Stomach (tissue), 9 donors: Measurements from ENCODE around the gene PRKD1. TPM values are rescaled to one million over a fixed set of nuclear protein-coding genes. Genes with fewer than 3 reads are reported as not detected.

Source experiments
- DNase-seq, 2 donors: peaks; one replicate each; pipeline versions ENCODE4 v3.0.0 to v3.0.0-alpha.2; 2013 to 2019
- H3K27ac ChIP-seq, 5 donors: fragments of 200-600 bp in 4 of 5; sonication (generic) in 4 of 5; one replicate each; pipeline ENCODE4 v1.5.1; 2013 to 2019; ENCODE audit warnings: mild to moderate bottlenecking in 1 of 5, moderate library complexity in 1 of 5
- H3K27me3 ChIP-seq, 3 donors: fragments of 200-600 bp; sonication (generic); one replicate each; pipeline ENCODE4 v1.5.1; 2017 to 2019; ENCODE audit warnings: mixed run types in 1 of 3
- H3K36me3 ChIP-seq, 4 donors: fragments of 200-600 bp; sonication (generic); 1 replicate in 3 of 4; 2 replicates in 1 of 4; pipeline ENCODE4 v1.5.1; 2016 to 2019
- H3K4me1 ChIP-seq, 4 donors: fragments of 200-600 bp; sonication (generic); one replicate each; pipeline ENCODE4 v1.5.1; 2016 to 2019
- H3K4me3 ChIP-seq, 4 donors: fragments of 200-600 bp; sonication (generic) in 3 of 4; one replicate each; pipeline ENCODE4 v1.5.1; 2016 to 2019; ENCODE audit warnings: mild to moderate bottlenecking in 1 of 4
- H3K9me3 ChIP-seq, 4 donors: fragments of 200-600 bp; sonication (generic); one replicate each; pipeline ENCODE4 v1.5.1; 2016 to 2019
- EP300 ChIP-seq: sonication (generic); formaldehyde crosslinking; IDR thresholded peaks from one replicate; pipeline ENCODE4 v1.6.1; 2017; ENCODE audit warnings: antibody characterized with exemption
- POLR2A ChIP-seq, 4 donors: fragments of 450-650 bp; IDR thresholded peaks; one replicate each; pipeline ENCODE4 v1.6.1; 2016; ENCODE audit warnings: antibody characterized with exemption in 4 of 4, control low read depth in 2 of 4, mild to moderate bottlenecking in 1 of 4, moderate library complexity in 1 of 4
- POLR2AphosphoS5 ChIP-seq, 3 donors: sonication (generic); formaldehyde crosslinking; IDR thresholded peaks; one replicate each; pipeline ENCODE4 v1.6.1; 2016; ENCODE audit warnings: antibody characterized with exemption in 3 of 3
- WGBS, 5 donors: extraction: QIAGEN DNeasy Blood & Tissue Kit in 3 of 5; methylation state at CpG; one replicate each; pipeline versions ENCODE4 v1.1.5 to v1.1.7; 2013 to 2018; 5-methylcytosine and 5-hydroxymethylcytosine counted together
- intact Hi-C: fragments of 100-400 bp; cut with DNase I; formaldehyde crosslinking; loops from one replicate; pipeline ENCODE4 v1.15.1; 2023; ENCODE audit warnings: low total_unique reads
- polyA plus RNA-seq, 3 donors: library from polyadenylated mRNA; stranded (reverse); fragments of 200-250 nt; gene quantifications; one replicate each; pipeline ENCODE4 v1.2.3, GENCODE V29; 2013
- total RNA-seq, 5 donors: library from RNA; depleted of rRNA; stranded (reverse); fragments of >200 nt; gene quantifications; one replicate each; pipeline versions ENCODE4 v1.1.0 to v1.2.3, GENCODE V29; 2014 to 2016
- TF ChIP-seq, protein P1 (sequence below), 7 experiments: fragments of 450-650 bp in 4 of 7; fragments of 200-600 bp in 3 of 7; sonication (generic) in 3 of 7; IDR thresholded peaks; one replicate each; pipeline ENCODE4 v1.5.1; 2016 to 2019; ENCODE audit warnings: antibody characterized with exemption in 7 of 7, control low read depth in 2 of 7, mild to moderate bottlenecking in 1 of 7
- donor health status: healthy with polysubstance abuse.
- donor health status: Bipolar disorder and iron deficiency.
- donor health status: healthy.

Gene PRKD1
- total and polyA plus RNA-seq, 8 donors: 1.6 to 26.6 (median 4.9) TPM

DNA sequence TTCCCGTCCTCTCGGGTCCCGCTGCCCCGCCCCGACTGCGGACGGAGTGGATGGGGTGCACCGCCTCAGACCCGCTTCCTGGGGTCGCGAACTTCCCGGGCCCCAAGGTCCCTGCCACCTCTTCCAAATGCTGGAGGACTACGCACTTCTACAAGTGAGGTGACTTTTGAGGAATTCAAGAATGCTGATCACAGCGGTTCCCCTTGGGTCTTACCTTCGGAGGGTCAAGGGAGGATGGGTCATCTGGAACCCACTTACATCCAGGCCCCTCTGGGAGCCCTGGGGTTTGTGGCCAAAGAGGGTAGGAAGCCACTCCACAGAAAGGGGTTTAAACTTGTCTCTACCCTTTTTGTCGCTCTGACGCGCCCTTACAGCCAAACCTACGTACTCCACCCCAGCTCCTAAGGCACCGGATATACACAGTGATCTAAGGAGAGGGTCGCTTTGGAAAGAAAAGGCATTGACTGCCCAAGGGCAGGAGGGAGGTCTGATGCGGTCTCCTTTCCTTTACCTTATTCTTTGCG lies 532 bp upstream of the PRKD1 start:
- TF ChIP-seq, protein P1, sequence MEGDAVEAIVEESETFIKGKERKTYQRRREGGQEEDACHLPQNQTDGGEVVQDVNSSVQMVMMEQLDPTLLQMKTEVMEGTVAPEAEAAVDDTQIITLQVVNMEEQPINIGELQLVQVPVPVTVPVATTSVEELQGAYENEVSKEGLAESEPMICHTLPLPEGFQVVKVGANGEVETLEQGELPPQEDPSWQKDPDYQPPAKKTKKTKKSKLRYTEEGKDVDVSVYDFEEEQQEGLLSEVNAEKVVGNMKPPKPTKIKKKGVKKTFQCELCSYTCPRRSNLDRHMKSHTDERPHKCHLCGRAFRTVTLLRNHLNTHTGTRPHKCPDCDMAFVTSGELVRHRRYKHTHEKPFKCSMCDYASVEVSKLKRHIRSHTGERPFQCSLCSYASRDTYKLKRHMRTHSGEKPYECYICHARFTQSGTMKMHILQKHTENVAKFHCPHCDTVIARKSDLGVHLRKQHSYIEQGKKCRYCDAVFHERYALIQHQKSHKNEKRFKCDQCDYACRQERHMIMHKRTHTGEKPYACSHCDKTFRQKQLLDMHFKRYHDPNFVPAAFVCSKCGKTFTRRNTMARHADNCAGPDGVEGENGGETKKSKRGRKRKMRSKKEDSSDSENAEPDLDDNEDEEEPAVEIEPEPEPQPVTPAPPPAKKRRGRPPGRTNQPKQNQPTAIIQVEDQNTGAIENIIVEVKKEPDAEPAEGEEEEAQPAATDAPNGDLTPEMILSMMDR (IDR thresholded peaks at IDR 0.05): no peak
- TF ChIP-seq POLR2A (IDR thresholded peaks at IDR 0.05) (no peak), EP300 (no peak), POLR2AphosphoS5 (IDR thresholded peaks at IDR 0.05) (no peak)
- DNase-seq: no peak
- peaks cover 10 to 21% (median 19%) of the 10 kb centered on the region in 4 donors for H3K4me1 ChIP-seq
- peak overlapping the region; percentile 71 to 94 (median 76) for H3K4me3 ChIP-seq
- H3K27ac ChIP-seq: peak overlapping the region; percentile 0 to 88 (median 82)
- 26 to 42% (median 29%) methylated on average over 15 to 23 of the region's 23 CpGs for WGBS, 5 donors
- H3K27me3 ChIP-seq: peaks cover 0 to 24% (median 0%) of the 10 kb centered on the region in 3 donors
- no peaks in the 10 kb centered on the region for H3K9me3 ChIP-seq
- H3K36me3 ChIP-seq: no peaks in the 10 kb centered on the region
- intact Hi-C loops: no loop called here

DNA sequence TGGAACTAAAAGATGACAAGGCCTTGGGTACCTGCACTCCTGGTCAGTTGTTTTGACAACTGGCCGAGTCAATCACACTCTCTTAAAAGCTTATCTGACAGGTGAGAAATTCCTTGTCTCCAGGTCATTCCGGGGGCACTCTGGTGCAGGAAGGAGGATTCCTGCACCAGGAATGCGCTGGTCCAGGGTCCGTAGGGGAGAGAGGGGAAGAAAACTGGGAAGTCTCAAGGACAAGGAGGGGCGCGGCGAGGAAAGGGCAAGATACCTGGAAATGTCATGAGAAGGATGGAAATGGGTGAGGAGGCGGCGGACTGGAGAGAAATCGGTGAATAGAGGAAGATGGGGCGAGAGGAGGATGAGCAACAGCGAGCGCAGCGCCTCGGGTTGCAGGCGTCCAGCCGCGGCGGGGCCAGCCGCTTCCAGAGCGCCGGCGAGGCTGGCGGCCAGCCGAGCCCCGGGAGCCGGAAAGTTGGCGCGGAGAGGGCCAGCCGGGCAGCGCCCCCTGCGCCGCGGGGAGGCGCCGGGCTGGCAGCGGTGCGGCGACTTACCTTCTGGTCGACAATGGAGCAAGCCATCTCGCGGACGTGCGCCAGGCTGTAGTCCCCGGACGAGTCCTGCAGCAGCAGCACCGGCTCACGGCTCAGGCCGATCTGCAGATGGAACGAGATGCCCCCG lies 809 bp downstream of the PRKD1 start:
- Histone ChIP-seq H3K9me3 (no peaks in the 10 kb centered on the region), H3K4me3 (peak overlapping the region; percentile 71 to 94 (median 76)), H3K27ac (peak overlapping the region; percentile 66 to 88 (median 82)), H3K4me1 (peaks cover 10 to 21% (median 19%) of the 10 kb centered on the region in 4 donors), H3K27me3 (peaks cover 0 to 24% (median 0%) of the 10 kb centered on the region in 3 donors), H3K36me3 (no peaks in the 10 kb centered on the region)
- DNase-seq: peak; percentile 67 to 80
- TF ChIP-seq, protein P1 (IDR thresholded peaks at IDR 0.05): peak in 1 of 7 experiments; percentile 9
- no peak for TF ChIP-seq EP300
- 1 to 7% (median 2%) methylated on average over 27 to 51 of the region's 51 CpGs for WGBS, 5 donors
- intact Hi-C loops: no loop called here

DNA sequence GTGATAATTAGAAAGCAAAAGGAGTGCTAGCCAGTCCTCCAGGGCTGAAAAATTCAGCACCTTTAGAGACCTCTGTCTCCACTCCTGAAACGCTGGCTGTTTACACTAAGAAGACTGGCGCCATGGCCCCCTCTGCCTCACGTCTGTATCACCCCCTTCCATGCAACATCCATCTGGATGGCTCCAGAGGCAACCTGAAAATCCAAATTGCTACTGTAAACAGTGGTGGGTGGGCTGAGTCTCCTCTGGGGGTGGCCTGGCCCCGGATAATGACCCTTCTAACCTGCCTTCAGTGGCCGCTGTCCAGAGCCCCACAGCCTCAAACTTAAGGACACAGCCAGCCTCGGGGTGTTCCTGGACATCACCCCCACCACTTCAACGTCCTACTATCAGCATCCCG lies 1.4 kb downstream of the PRKD1 start:
- peak overlapping the region; percentile 71 to 94 (median 76) for H3K4me3 ChIP-seq
- H3K9me3 ChIP-seq: no peaks in the 10 kb centered on the region
- DNase-seq: peak in 1 of 2 donors; percentile 16
- peaks cover 10 to 21% (median 19%) of the 10 kb centered on the region in 4 donors for H3K4me1 ChIP-seq
- H3K27ac ChIP-seq: peak overlapping the region in 1 of 5 donors; percentile 87
- intact Hi-C loops: no loop called here
- H3K36me3 ChIP-seq: no peaks in the 10 kb centered on the region
- H3K27me3 ChIP-seq: peaks cover 0 to 24% (median 0%) of the 10 kb centered on the region in 3 donors
- 2 to 8% (median 7%) methylated on average over 8 of the region's 8 CpGs for WGBS, 5 donors
- TF ChIP-seq, protein P1 (IDR thresholded peaks at IDR 0.05): no peak
- TF ChIP-seq POLR2A (IDR thresholded peaks at IDR 0.05) (no peak), POLR2AphosphoS5 (IDR thresholded peaks at IDR 0.05) (no peak), EP300 (no peak)

GRCh38 chr14:29925736-29926135 lies 1.9 kb downstream of the PRKD1 start:
- H3K36me3 ChIP-seq: no peaks in the 10 kb centered on the region
- no peak overlapping the region for H3K27ac ChIP-seq
- H3K9me3 ChIP-seq: no peaks in the 10 kb centered on the region
- 42 to 54% (median 44%) methylated on average over 3 of the region's 3 CpGs for WGBS, 5 donors
- DNase-seq: no peak
- TF ChIP-seq EP300 (no peak), POLR2AphosphoS5 (IDR thresholded peaks at IDR 0.05) (no peak), POLR2A (IDR thresholded peaks at IDR 0.05) (no peak)
- TF ChIP-seq, protein P1 (IDR thresholded peaks at IDR 0.05): no peak
- H3K4me3 ChIP-seq: peak overlapping the region in 1 of 4 donors; percentile 94
- peaks cover 0 to 24% (median 0%) of the 10 kb centered on the region in 3 donors for H3K27me3 ChIP-seq
- intact Hi-C loops: no loop called here
- peaks cover 10 to 21% (median 19%) of the 10 kb centered on the region in 4 donors for H3K4me1 ChIP-seq
